ENCODE measurements around the gene RNASET2.

RNASET2 gene

DNA sequence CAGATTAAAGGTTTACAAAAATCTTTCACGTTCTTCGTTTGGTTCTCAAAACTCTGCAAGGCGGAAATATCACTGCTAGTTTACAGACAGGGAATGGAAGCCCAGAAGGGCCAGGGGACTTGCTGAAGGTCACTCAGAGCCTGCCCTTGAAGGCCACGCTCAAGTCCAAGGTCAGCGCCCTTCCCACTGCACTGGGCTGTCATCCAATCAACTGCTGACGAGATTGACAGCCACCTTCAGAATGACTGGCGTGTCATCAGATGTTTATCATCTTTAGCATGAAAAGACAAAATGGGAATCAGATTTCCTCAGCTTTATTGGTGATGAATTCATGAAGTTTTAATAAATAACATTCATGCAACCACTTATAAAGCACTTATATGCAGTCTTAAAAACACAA, 16.5 kb downstream of the RNASET2 start:
- WGBS, 2 donors (ENCODE audit: extremely low coverage in 2 of 2, insufficient read length in 2 of 2, insufficient replicate concordance in 1 of 2) = no CpG with 5 or more reads among the region's 7 CpGs

DNA sequence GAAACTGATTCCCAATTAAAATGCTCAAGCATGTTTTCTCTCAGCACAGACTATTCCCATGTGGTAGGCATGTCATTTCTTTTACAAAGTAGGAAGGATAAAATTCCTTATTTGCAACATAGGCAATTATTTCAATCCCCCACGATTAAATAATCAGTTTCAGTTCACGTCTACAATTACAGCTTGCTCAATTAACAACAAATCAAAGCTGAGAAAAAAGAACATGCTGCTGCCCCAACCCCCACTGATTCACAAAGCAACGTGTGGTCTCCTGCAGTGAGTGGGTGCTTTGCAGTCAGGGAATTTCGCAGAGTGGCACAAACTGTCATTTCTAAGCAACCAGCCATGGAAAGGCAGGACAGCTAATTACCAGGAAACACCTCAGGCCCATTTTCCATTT, 17.0 kb downstream of the RNASET2 start:
- H3K36me3 ChIP-seq (replicated peaks in 1 of 2; ENCODE audit: control insufficient read depth in 2 of 2, insufficient read depth in 2 of 2, low read length in 2 of 2) = peaks cover 2 to 15% of the 10 kb centered on the region in 2 donors
- H3K14ac ChIP-seq (ENCODE audit: low read length) = no peak overlapping the region
- H2AFZ ChIP-seq (ENCODE audit: low read length) = no peak overlapping the region
- no peak overlapping the region for H2BK12ac ChIP-seq (ENCODE audit: low read length)
- H3K4me3 ChIP-seq (ENCODE audit: low read length in 2 of 2) = no peak overlapping the region
- no peak overlapping the region for H3K4me2 ChIP-seq (ENCODE audit: insufficient read depth, low read length, poor library complexity, severe bottlenecking)
- H3K27ac ChIP-seq (replicated peaks; ENCODE audit: low read length) = no peak overlapping the region
- H3K9me3 ChIP-seq (replicated peaks in 1 of 2; ENCODE audit: control insufficient read depth in 2 of 2, insufficient read depth in 1 of 2, low read depth in 1 of 2, low read length in 2 of 2) = no peaks in the 10 kb centered on the region
- no peak overlapping the region for H3K9ac ChIP-seq (ENCODE audit: low read depth, low read length, poor library complexity)
- H2BK5ac ChIP-seq (ENCODE audit: low read length) = no peak overlapping the region
- no peak overlapping the region for H3K18ac ChIP-seq (ENCODE audit: low read length)
- WGBS, 2 donors (ENCODE audit: extremely low coverage in 2 of 2, insufficient read length in 2 of 2, insufficient replicate concordance in 1 of 2) = no CpG with 5 or more reads among the region's 4 CpGs
- H3K4me1 ChIP-seq (ENCODE audit: control insufficient read depth in 2 of 2, insufficient read depth in 1 of 2, low read depth in 1 of 2, low read length in 2 of 2) = peaks cover 3 to 4% of the 10 kb centered on the region in 2 donors
- H2BK15ac ChIP-seq (ENCODE audit: low read length) = no peak overlapping the region
- no peak overlapping the region for H3K23ac ChIP-seq (ENCODE audit: low read depth, low read length, poor library complexity)
- H3K4ac ChIP-seq (ENCODE audit: low read length) = no peak overlapping the region
- H3K27me3 ChIP-seq (ENCODE audit: control insufficient read depth in 3 of 3, insufficient read depth in 3 of 3, low read depth in 1 of 3, low read length in 3 of 3) = no peaks in the 10 kb centered on the region
- H3K79me1 ChIP-seq (ENCODE audit: low read depth, low read length) = no peaks in the 10 kb centered on the region
- no peak overlapping the region for H4K8ac ChIP-seq (ENCODE audit: low read depth, low read length)
- H2AK5ac ChIP-seq (ENCODE audit: low read depth, low read length) = no peak overlapping the region
- no peak for DNase-seq (ENCODE audit: low spot score)
- H4K91ac ChIP-seq (ENCODE audit: low read depth, low read length, poor library complexity) = no peak overlapping the region
- H2BK120ac ChIP-seq (ENCODE audit: low read depth, low read length) = no peak overlapping the region

More for the DNA sequence above, 16.5 kb downstream of the RNASET2 start:
- H3K14ac ChIP-seq (ENCODE audit: low read length) = no peak overlapping the region
- H2AFZ ChIP-seq (ENCODE audit: low read length) = no peak overlapping the region
- no peak overlapping the region for H2BK12ac ChIP-seq (ENCODE audit: low read length)
- no peak overlapping the region for H4K8ac ChIP-seq (ENCODE audit: low read depth, low read length)
- no peak overlapping the region for H2BK120ac ChIP-seq (ENCODE audit: low read depth, low read length)
- peaks cover 2 to 12% of the 10 kb centered on the region in 2 donors for H3K36me3 ChIP-seq (replicated peaks in 1 of 2; ENCODE audit: control insufficient read depth in 2 of 2, insufficient read depth in 2 of 2, low read length in 2 of 2)
- no peak for DNase-seq (ENCODE audit: low spot score)
- H3K9me3 ChIP-seq (replicated peaks in 1 of 2; ENCODE audit: control insufficient read depth in 2 of 2, insufficient read depth in 1 of 2, low read depth in 1 of 2, low read length in 2 of 2) = no peaks in the 10 kb centered on the region
- H2BK15ac ChIP-seq (ENCODE audit: low read length) = no peak overlapping the region
- no peak overlapping the region for H3K4ac ChIP-seq (ENCODE audit: low read length)
- no peak overlapping the region for H3K4me2 ChIP-seq (ENCODE audit: insufficient read depth, low read length, poor library complexity, severe bottlenecking)
- peak overlapping the region; percentile 81 for H3K23ac ChIP-seq (ENCODE audit: low read depth, low read length, poor library complexity)
- H3K27ac ChIP-seq (replicated peaks; ENCODE audit: low read length) = no peak overlapping the region
- H4K91ac ChIP-seq (ENCODE audit: low read depth, low read length, poor library complexity) = no peak overlapping the region
- peaks cover 3 to 4% of the 10 kb centered on the region in 2 donors for H3K4me1 ChIP-seq (ENCODE audit: control insufficient read depth in 2 of 2, insufficient read depth in 1 of 2, low read depth in 1 of 2, low read length in 2 of 2)
- no peak overlapping the region for H3K18ac ChIP-seq (ENCODE audit: low read length)
- H3K4me3 ChIP-seq (ENCODE audit: low read length in 2 of 2) = no peak overlapping the region
- no peak overlapping the region for H2BK5ac ChIP-seq (ENCODE audit: low read length)
- H3K79me1 ChIP-seq (ENCODE audit: low read depth, low read length) = no peaks in the 10 kb centered on the region
- no peaks in the 10 kb centered on the region for H3K27me3 ChIP-seq (ENCODE audit: control insufficient read depth in 3 of 3, insufficient read depth in 3 of 3, low read depth in 1 of 3, low read length in 3 of 3)
- H2AK5ac ChIP-seq (ENCODE audit: low read depth, low read length) = no peak overlapping the region
- no peak overlapping the region for H3K9ac ChIP-seq (ENCODE audit: low read depth, low read length, poor library complexity)

- Histone ChIP-seq H4K91ac (ENCODE audit: low read depth, low read length, poor library complexity) (no peak overlapping the region), H3K36me3 (replicated peaks in 1 of 2; ENCODE audit: control insufficient read depth in 2 of 2, insufficient read depth in 2 of 2, low read length in 2 of 2) (peaks cover 2 to 17% of the 10 kb centered on the region in 2 donors), H3K23ac (ENCODE audit: low read depth, low read length, poor library complexity) (no peak overlapping the region), H2BK120ac (ENCODE audit: low read depth, low read length) (no peak overlapping the region), H3K4me3 (ENCODE audit: low read length in 2 of 2) (no peak overlapping the region), H3K4me2 (ENCODE audit: insufficient read depth, low read length, poor library complexity, severe bottlenecking) (no peak overlapping the region), H2BK15ac (ENCODE audit: low read length) (no peak overlapping the region), H3K4me1 (ENCODE audit: control insufficient read depth in 2 of 2, insufficient read depth in 1 of 2, low read depth in 1 of 2, low read length in 2 of 2) (peaks cover 3 to 4% of the 10 kb centered on the region in 2 donors), H3K4ac (ENCODE audit: low read length) (no peak overlapping the region), H2BK12ac (ENCODE audit: low read length) (no peak overlapping the region), H2AFZ (ENCODE audit: low read length) (no peak overlapping the region), H3K9me3 (replicated peaks in 1 of 2; ENCODE audit: control insufficient read depth in 2 of 2, insufficient read depth in 1 of 2, low read depth in 1 of 2, low read length in 2 of 2) (no peaks in the 10 kb centered on the region), H3K79me1 (ENCODE audit: low read depth, low read length) (no peaks in the 10 kb centered on the region), H2BK5ac (ENCODE audit: low read length) (peak overlapping the region; percentile 43), H3K27me3 (ENCODE audit: control insufficient read depth in 3 of 3, insufficient read depth in 3 of 3, low read depth in 1 of 3, low read length in 3 of 3) (no peaks in the 10 kb centered on the region), H3K27ac (replicated peaks; ENCODE audit: low read length) (no peak overlapping the region), H3K14ac (ENCODE audit: low read length) (no peak overlapping the region), H3K9ac (ENCODE audit: low read depth, low read length, poor library complexity) (no peak overlapping the region), H2AK5ac (ENCODE audit: low read depth, low read length) (no peak overlapping the region), H4K8ac (ENCODE audit: low read depth, low read length) (no peak overlapping the region), H3K18ac (ENCODE audit: low read length) (no peak overlapping the region)
- DNase-seq (ENCODE audit: low spot score) = no peak
- WGBS, 2 donors (ENCODE audit: extremely low coverage in 2 of 2, insufficient read length in 2 of 2, insufficient replicate concordance in 1 of 2) = no CpG with 5 or more reads among the region's 8 CpGs
Measured at GRCh38 chr6:166938704-166939103, 17.6 kb downstream of the RNASET2 start.

- H3K27ac ChIP-seq (replicated peaks; ENCODE audit: low read length) = no peak overlapping the region
- no peak overlapping the region for H3K4me2 ChIP-seq (ENCODE audit: insufficient read depth, low read length, poor library complexity, severe bottlenecking)
- WGBS, 2 donors (ENCODE audit: extremely low coverage in 2 of 2, insufficient read length in 2 of 2, insufficient replicate concordance in 1 of 2) = no CpG with 5 or more reads among the region's 12 CpGs
- no peaks in the 10 kb centered on the region for H3K27me3 ChIP-seq (ENCODE audit: control insufficient read depth in 3 of 3, insufficient read depth in 3 of 3, low read depth in 1 of 3, low read length in 3 of 3)
- no peak overlapping the region for H4K8ac ChIP-seq (ENCODE audit: low read depth, low read length)
- no peak overlapping the region for H3K14ac ChIP-seq (ENCODE audit: low read length)
- no peak overlapping the region for H2AK5ac ChIP-seq (ENCODE audit: low read depth, low read length)
- H2BK12ac ChIP-seq (ENCODE audit: low read length) = no peak overlapping the region
- DNase-seq (ENCODE audit: low spot score) = no peak
- H3K36me3 ChIP-seq (replicated peaks in 1 of 2; ENCODE audit: control insufficient read depth in 2 of 2, insufficient read depth in 2 of 2, low read length in 2 of 2) = peaks cover 2 to 20% of the 10 kb centered on the region in 2 donors
- H3K9me3 ChIP-seq (replicated peaks in 1 of 2; ENCODE audit: control insufficient read depth in 2 of 2, insufficient read depth in 1 of 2, low read depth in 1 of 2, low read length in 2 of 2) = no peaks in the 10 kb centered on the region
- no peak overlapping the region for H2BK5ac ChIP-seq (ENCODE audit: low read length)
- no peak overlapping the region for H2BK120ac ChIP-seq (ENCODE audit: low read depth, low read length)
- no peak overlapping the region for H3K4ac ChIP-seq (ENCODE audit: low read length)
- H3K9ac ChIP-seq (ENCODE audit: low read depth, low read length, poor library complexity) = no peak overlapping the region
- no peak overlapping the region for H3K23ac ChIP-seq (ENCODE audit: low read depth, low read length, poor library complexity)
- no peaks in the 10 kb centered on the region for H3K79me1 ChIP-seq (ENCODE audit: low read depth, low read length)
- no peak overlapping the region for H3K18ac ChIP-seq (ENCODE audit: low read length)
- peaks cover 3 to 4% of the 10 kb centered on the region in 2 donors for H3K4me1 ChIP-seq (ENCODE audit: control insufficient read depth in 2 of 2, insufficient read depth in 1 of 2, low read depth in 1 of 2, low read length in 2 of 2)
- no peak overlapping the region for H4K91ac ChIP-seq (ENCODE audit: low read depth, low read length, poor library complexity)
- H3K4me3 ChIP-seq (ENCODE audit: low read length in 2 of 2) = no peak overlapping the region
- no peak overlapping the region for H2AFZ ChIP-seq (ENCODE audit: low read length)
- H2BK15ac ChIP-seq (ENCODE audit: low read length) = no peak overlapping the region
Measured at GRCh38 chr6:166938150-166938549, 18.2 kb downstream of the RNASET2 start.
